K562 (cell line): ENCODE measurements around the gene LRRC4. TPM values are rescaled to one million over a fixed set of nuclear protein-coding genes. Genes with fewer than 3 reads are reported as not detected.
A peak's percentile ranks its signal among the peaks of the same experiment; 100 is the strongest.

Experiments
- CBFA2T3 ChIP-seq: fragments of 450-650 bp; IDR thresholded peaks from 2 replicates; pipeline ENCODE4 v1.6.1; 2017
- EGR1 ChIP-seq: fragments of 450-650 bp; conservative IDR thresholded peaks from 2 replicates; pipeline ENCODE4 v1.6.1; 2017; ENCODE audit warnings: mild to moderate bottlenecking
- HDAC1 ChIP-seq, 2 experiments: fragments of 450-650 bp; IDR thresholded peaks; 2 replicates each; pipeline ENCODE4 v1.6.1; 2016 to 2017; ENCODE audit warnings: inconsistent platforms in 1 of 2, mild to moderate bottlenecking in 1 of 2, moderate library complexity in 1 of 2
- HNRNPK ChIP-seq: fragments of 200-400 bp; formaldehyde crosslinking; IDR thresholded peaks from one replicate; pipeline ENCODE4 v1.6.1; 2018; ENCODE audit warnings: mild to moderate bottlenecking, low read depth, low read length; ENCODE audit not compliant: poor library complexity, severe bottlenecking
- IRF1 ChIP-seq: sonication (generic); formaldehyde crosslinking; IDR thresholded peaks from 2 replicates; pipeline ENCODE4 v1.8.0; 2022; ENCODE audit warnings: missing genetic modification reagents, mild to moderate bottlenecking, borderline replicate concordance
- KDM5B ChIP-seq: fragments of 200-600 bp; sonication (generic); IDR thresholded peaks from 2 replicates; pipeline ENCODE4 v1.6.1; 2012; ENCODE audit warnings: low read depth, mild to moderate bottlenecking, moderate library complexity, low read length, control low read depth, inconsistent platforms; ENCODE audit not compliant: insufficient replicate concordance
- MAFG ChIP-seq: fragments of 450-650 bp; conservative IDR thresholded peaks from 2 replicates; pipeline ENCODE4 v1.6.1; 2016; ENCODE audit warnings: missing genetic modification characterization, missing compliant biosample characterization
- MTA1 ChIP-seq: fragments of 450-650 bp; IDR thresholded peaks from 2 replicates; pipeline ENCODE4 v1.6.1; 2017; ENCODE audit warnings: borderline replicate concordance
- MTA2 ChIP-seq: fragments of 450-650 bp; IDR thresholded peaks from 2 replicates; pipeline ENCODE4 v1.6.1; 2016; ENCODE audit warnings: low read depth
- NCOA6 ChIP-seq: fragments of 450-650 bp; IDR thresholded peaks from 2 replicates; pipeline ENCODE4 v1.6.1; 2017; ENCODE audit warnings: mild to moderate bottlenecking
- NFE2L1 ChIP-seq: fragments of 450-650 bp; IDR thresholded peaks from 2 replicates; pipeline ENCODE4 v1.6.1; 2016; ENCODE audit warnings: missing genetic modification characterization, low read depth, mild to moderate bottlenecking, missing compliant biosample characterization, moderate library complexity, borderline replicate concordance
- RBM17 ChIP-seq: fragments of 200-400 bp; formaldehyde crosslinking; IDR thresholded peaks from 2 replicates; pipeline ENCODE4 v1.6.1; 2017; ENCODE audit warnings: low read depth, mild to moderate bottlenecking, low read length, borderline replicate concordance
- RBM34 ChIP-seq: fragments of 200-400 bp; formaldehyde crosslinking; IDR thresholded peaks from 2 replicates; pipeline ENCODE4 v1.6.1; 2018; ENCODE audit warnings: low read length, borderline replicate concordance; ENCODE audit not compliant: insufficient read depth
- SIX5 ChIP-seq, 2 experiments: IDR thresholded peaks; 2 replicates each; pipeline ENCODE4 v1.6.1; 2011; ENCODE audit warnings: low read length in 2 of 2, borderline replicate concordance in 1 of 2, low read depth in 1 of 2, mild to moderate bottlenecking in 1 of 2, moderate library complexity in 1 of 2; ENCODE audit not compliant: insufficient read depth in 1 of 2
- SUPT5H ChIP-seq: fragments of 450-650 bp; IDR thresholded peaks from 2 replicates; pipeline ENCODE4 v1.6.1; 2016
- TAF7 ChIP-seq: fragments of 450-650 bp; IDR thresholded peaks from 2 replicates; pipeline ENCODE4 v1.6.1; 2016; ENCODE audit warnings: missing genetic modification characterization, missing compliant biosample characterization
- TBL1XR1 ChIP-seq, 2 experiments: IDR thresholded peaks; 2 replicates each; pipeline ENCODE4 v1.6.1; 2012; ENCODE audit warnings: improper control_type of control experiment in 2 of 2, low read length in 2 of 2, mild to moderate bottlenecking in 1 of 2
- ZNF785 ChIP-seq: fragments of 250-450 bp; sonication (Bioruptor Pico); IDR thresholded peaks from 2 replicates; pipeline ENCODE4 v1.4.0; 2020; ENCODE audit warnings: mild to moderate bottlenecking
- polyA plus RNA-seq, 8 experiments: library from polyadenylated mRNA; depleted of rRNA in 4 of 8; stranded (reverse) in 5 of 8; unstranded in 3 of 8; fragments of >200 nt; fragmentation: Nextera tagmentation in 2 of 8; fragmentation: Illumina TruSeq in 1 of 8; extraction: Ambion mirVana in 2 of 8; extraction: Trizol in 1 of 8; gene quantifications; 2 replicates each; pipeline versions ENCODE4 v1.2.1 to v1.2.3, GENCODE V29; 2011 to 2014; ENCODE audit warnings: inconsistent platforms in 1 of 8, missing spikeins in 1 of 8
- total RNA-seq, 7 experiments: library from RNA; depleted of rRNA in 6 of 7; stranded (reverse); fragments of >200 nt in 6 of 7; fragmentation: Illumina TruSeq in 2 of 7; extraction: Trizol in 2 of 7; gene quantifications; 2 replicates each; pipeline versions ENCODE4 v1.2.1 to v1.2.3, GENCODE V29; 2011 to 2021; ENCODE audit warnings: low replicate concordance in 1 of 7
- TF ChIP-seq, protein P1 (sequence below): fragments of 450-650 bp; conservative IDR thresholded peaks from 2 replicates; pipeline ENCODE4 v1.6.1; 2016; ENCODE audit warnings: missing genetic modification characterization, low read depth, mild to moderate bottlenecking, control low read depth, missing compliant biosample characterization

LRRC4 gene
- total and polyA plus RNA-seq, 9 of the 15 experiments (the other 6 are each of a cell fraction or from before 2014, with no cell fraction given), result 0.04 to 0.11 TPM; not detected in 7

DNA sequence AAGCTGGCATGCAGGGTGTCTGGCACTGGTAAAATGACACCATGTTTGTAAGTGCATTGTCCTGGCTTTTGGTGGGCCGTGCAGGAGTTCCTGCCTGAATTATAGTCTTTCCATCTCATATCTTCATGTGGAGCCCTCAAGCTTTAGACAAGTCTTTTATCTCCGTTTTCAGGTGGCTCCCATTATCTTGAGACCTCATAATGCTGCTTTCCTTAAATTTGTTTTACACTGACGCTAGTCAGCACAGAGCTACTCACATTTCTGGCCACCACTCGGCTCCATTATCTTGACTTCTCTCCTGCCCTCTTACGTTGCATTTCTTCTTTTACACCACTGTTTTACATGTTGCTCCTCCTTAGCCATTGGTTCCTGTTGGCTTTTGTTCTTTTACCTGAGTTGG is 37.2 kb downstream of the LRRC4 start (continued):
- TF ChIP-seq SIX5 (IDR thresholded peaks at IDR 0.05; ENCODE audit: borderline replicate concordance in 1 of 2, insufficient read depth in 1 of 2, low read depth in 1 of 2, low read length in 2 of 2) (no peak), SUPT5H (no peak), RBM34 (no peak), HDAC1 (IDR thresholded peaks at IDR 0.05) (peak in 1 of 2 experiments; percentile 31; a peak in 2 of 4 replicates), CBFA2T3 (peak; percentile 87), RBM17 (no peak), NFE2L1 (no peak), ZNF785 (CRISPR knock-in tag) (no peak), MTA1 (no peak), KDM5B (no peak), TAF7 (tag) (no peak), MTA2 (peak; percentile 67), IRF1 (CRISPR knock-in tag) (no peak), TBL1XR1 (IDR thresholded peaks at IDR 0.05; ENCODE audit: low read length in 2 of 2) (no peak), HNRNPK (no peak), NCOA6 (no peak), EGR1 (no peak), MAFG (tag) (no peak)
- TF ChIP-seq, protein P1, sequence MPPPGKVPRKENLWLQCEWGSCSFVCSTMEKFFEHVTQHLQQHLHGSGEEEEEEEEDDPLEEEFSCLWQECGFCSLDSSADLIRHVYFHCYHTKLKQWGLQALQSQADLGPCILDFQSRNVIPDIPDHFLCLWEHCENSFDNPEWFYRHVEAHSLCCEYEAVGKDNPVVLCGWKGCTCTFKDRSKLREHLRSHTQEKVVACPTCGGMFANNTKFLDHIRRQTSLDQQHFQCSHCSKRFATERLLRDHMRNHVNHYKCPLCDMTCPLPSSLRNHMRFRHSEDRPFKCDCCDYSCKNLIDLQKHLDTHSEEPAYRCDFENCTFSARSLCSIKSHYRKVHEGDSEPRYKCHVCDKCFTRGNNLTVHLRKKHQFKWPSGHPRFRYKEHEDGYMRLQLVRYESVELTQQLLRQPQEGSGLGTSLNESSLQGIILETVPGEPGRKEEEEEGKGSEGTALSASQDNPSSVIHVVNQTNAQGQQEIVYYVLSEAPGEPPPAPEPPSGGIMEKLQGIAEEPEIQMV (tag), result no peak
